Activated T-helper 17 cell treated with anti-CD3 and anti-CD28 coated beads, Interleukin-2, amount 50 U/mL, for 72 hours (primary cell): ENCODE measurements around the gene SRL. TPM values are rescaled to one million over a fixed set of nuclear protein-coding genes. Genes with fewer than 3 reads are reported as not detected.

Experiments
- ATAC-seq: fragments of 150-1000 bp; cut with Tn5 transposase; replicated peaks from 2 replicates; pipeline ENCODE4 v1.10.0; 2021; ENCODE audit warnings: mild to moderate bottlenecking, moderate library complexity
- H3K27ac Mint-ChIP-seq: one replicate; pipeline ENCODE4 v1.8.0; 2022; ENCODE audit warnings: mixed read lengths
- H3K27me3 Mint-ChIP-seq: one replicate; pipeline ENCODE4 v1.8.0; 2022; ENCODE audit warnings: mixed read lengths
- H3K36me3 Mint-ChIP-seq: one replicate; pipeline ENCODE4 v1.8.0; 2022; ENCODE audit warnings: low read depth, mild to moderate bottlenecking, mixed read lengths
- H3K4me1 Mint-ChIP-seq: one replicate; pipeline ENCODE4 v1.8.0; 2022; ENCODE audit warnings: mixed read lengths
- H3K4me3 Mint-ChIP-seq: one replicate; pipeline ENCODE4 v1.8.0; 2022; ENCODE audit warnings: mild to moderate bottlenecking, mixed read lengths
- H3K9me3 Mint-ChIP-seq: one replicate; pipeline ENCODE4 v1.8.0; 2022; ENCODE audit warnings: mixed read lengths
- total RNA-seq, 2 donors: library from RNA; stranded (reverse); gene quantifications; one replicate each; pipeline ENCODE4 v1.2.3, GENCODE V29; 2022

SRL gene
- total RNA-seq, 2 donors from 2014 or later: not detected

DNA sequence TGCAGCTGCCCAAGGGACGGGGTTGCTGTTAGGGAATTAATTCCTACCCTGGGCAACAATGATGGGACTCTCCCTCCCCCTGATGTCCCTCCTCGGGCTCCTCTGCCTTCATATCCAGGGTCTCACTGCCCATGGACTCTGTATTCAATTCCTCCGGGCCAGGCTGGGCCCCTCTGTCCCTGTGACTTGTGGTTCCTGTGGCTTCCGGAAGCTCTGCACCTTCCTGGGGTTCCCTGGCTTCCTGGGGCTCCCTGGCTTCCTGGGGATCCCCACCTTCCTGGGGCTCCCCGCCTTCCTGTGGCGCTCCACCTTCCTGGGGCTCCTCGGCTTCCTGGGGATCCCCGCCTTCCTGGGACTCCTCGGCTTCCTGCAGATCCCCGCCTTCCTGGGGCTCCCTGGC, 35.2 kb downstream of the SRL start:
- Mint-ChIP-seq H3K4me3 (peak overlapping the region; percentile 32), H3K36me3 (no peaks in the 10 kb centered on the region), H3K9me3 (no peaks in the 10 kb centered on the region), H3K27me3 (no peaks in the 10 kb centered on the region), H3K27ac (peak overlapping the region; percentile 65), H3K4me1 (no peaks in the 10 kb centered on the region)
- peak; percentile 18 for ATAC-seq

DNA sequence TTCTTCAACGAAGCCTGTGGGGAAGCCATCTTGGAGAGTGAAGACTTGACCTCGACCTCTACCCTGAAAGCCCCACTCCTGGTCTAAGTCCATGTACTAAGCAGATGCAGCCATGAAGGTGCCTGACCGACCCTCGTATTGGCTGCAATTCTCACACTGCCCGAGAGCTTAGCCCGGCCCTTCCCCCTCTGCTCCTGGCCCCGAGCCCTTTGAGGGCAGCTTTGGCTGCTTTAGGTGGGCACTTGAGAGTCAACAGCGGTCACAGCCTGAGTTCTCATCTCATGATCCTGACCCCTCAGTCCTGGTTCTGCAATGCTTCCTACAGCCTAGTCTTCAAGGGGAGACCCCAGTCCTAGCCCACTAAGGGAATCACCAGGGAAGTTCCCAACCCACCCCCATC, 35.9 kb downstream of the SRL start:
- H3K36me3 Mint-ChIP-seq: no peaks in the 10 kb centered on the region
- H3K4me3 Mint-ChIP-seq: no peak overlapping the region
- no peak overlapping the region for H3K27ac Mint-ChIP-seq
- no peaks in the 10 kb centered on the region for H3K27me3 Mint-ChIP-seq
- H3K4me1 Mint-ChIP-seq: no peaks in the 10 kb centered on the region
- H3K9me3 Mint-ChIP-seq: no peaks in the 10 kb centered on the region
- ATAC-seq: no peak

DNA sequence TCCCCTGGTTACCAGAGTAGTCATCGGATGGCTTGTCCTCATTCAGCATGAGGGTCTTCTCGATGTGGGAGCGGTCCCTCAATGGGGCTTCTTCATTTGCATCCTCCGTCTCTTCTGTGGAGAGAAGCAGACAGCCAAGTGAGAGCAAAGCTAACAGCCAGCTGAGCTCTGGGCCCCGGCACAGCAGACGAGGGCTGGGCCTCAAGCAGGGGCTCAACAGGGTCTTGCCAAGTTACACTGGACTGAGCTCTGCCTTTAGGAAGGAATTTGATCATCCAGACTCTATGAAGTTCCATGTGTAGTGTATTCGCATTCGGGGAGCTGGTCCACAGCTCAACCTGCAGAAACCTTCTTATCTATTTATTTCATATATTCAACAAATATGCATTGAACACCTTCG, 37.4 kb downstream of the SRL start:
- no peaks in the 10 kb centered on the region for H3K9me3 Mint-ChIP-seq
- peaks cover 4% of the 10 kb centered on the region for H3K4me1 Mint-ChIP-seq
- ATAC-seq: no peak
- no peak overlapping the region for H3K27ac Mint-ChIP-seq
- H3K4me3 Mint-ChIP-seq: no peak overlapping the region
- H3K36me3 Mint-ChIP-seq: no peaks in the 10 kb centered on the region
- no peaks in the 10 kb centered on the region for H3K27me3 Mint-ChIP-seq

DNA sequence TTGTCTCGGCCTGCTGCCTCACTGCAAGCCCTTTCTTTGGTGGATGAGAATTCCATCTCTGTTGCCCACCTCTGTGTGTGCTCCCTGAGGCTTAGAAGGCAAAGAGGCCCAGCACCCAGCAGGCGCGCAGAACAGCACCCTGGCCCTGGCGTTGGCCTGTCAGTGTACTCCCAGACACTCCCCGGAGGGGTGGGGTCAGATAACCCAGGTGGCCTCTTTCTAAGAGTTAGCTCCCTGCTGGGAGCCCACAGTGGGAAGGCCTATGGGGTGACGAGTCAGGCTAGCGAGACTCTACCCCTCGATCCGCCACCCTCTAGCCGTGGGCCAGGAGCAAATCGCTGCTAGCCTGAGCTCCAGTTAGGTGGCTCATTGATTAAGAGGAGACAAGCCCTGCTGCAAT, 38.1 kb downstream of the SRL start:
- H3K9me3 Mint-ChIP-seq: no peaks in the 10 kb centered on the region

DNA sequence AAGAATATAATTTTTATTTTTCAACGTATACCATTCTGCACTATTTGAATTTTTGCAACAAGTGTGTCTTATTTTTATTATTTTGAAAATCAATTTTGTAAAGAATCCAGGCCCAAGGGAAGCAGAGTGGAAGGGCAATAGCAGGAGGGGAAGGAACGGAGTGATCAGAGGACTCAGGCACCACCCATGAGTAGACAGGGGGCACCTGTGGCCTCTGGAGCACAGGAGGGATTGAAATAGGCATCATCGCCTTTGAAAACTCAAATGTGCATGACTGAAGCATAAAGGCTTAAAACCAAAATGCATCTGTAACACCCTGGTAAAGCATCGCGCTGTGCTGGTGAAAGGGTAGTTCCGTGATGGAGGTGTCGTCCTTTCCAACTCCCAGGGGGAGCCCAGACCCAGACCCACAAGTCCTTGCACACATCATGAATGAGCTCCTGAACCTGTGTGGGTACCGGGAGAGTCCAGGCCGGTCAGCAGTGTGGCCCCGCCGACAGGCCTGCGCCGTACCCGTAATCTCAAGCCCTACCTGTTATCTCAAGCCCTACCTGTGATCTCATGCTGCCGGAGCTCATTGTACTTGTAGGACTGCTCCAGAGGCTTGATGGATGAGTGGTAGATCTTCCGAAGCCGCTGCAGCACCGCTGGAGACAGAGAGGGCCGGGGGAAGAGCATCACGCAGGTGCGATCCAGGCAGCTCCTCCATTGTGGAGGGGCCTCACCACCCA, 39.1 kb downstream of the SRL start:
- no peak for ATAC-seq
- no peak overlapping the region for H3K4me3 Mint-ChIP-seq
- H3K27ac Mint-ChIP-seq: no peak overlapping the region
- no peaks in the 10 kb centered on the region for H3K36me3 Mint-ChIP-seq
- peaks cover 4% of the 10 kb centered on the region for H3K4me1 Mint-ChIP-seq
- no peaks in the 10 kb centered on the region for H3K9me3 Mint-ChIP-seq
- H3K27me3 Mint-ChIP-seq: no peaks in the 10 kb centered on the region

More for the DNA sequence above, 38.1 kb downstream of the SRL start:
- Mint-ChIP-seq H3K4me1 (peaks cover 4% of the 10 kb centered on the region), H3K27me3 (no peaks in the 10 kb centered on the region), H3K36me3 (no peaks in the 10 kb centered on the region), H3K27ac (no peak overlapping the region), H3K4me3 (no peak overlapping the region)
- no peak for ATAC-seq

DNA sequence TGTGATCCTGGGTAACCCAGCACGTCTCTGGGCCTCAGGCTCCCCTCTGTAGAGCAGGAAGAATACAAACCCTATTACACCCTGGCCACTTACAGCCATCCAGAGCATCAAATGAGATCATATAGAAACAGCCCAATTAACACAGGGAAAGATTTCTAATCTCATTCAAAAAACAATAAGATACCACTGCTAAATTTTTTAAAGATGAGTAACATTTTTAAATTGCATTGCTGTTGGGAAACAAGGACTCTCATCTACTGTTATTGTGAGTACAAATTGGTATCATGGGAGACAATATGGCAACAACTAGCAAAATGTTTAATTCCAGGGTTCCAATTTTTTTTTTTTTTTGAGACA, 41.1 kb downstream of the SRL start:
- Mint-ChIP-seq H3K4me1 (peaks cover 4% of the 10 kb centered on the region), H3K36me3 (no peaks in the 10 kb centered on the region), H3K4me3 (no peak overlapping the region), H3K9me3 (no peaks in the 10 kb centered on the region), H3K27me3 (no peaks in the 10 kb centered on the region), H3K27ac (no peak overlapping the region)
- no peak for ATAC-seq

DNA sequence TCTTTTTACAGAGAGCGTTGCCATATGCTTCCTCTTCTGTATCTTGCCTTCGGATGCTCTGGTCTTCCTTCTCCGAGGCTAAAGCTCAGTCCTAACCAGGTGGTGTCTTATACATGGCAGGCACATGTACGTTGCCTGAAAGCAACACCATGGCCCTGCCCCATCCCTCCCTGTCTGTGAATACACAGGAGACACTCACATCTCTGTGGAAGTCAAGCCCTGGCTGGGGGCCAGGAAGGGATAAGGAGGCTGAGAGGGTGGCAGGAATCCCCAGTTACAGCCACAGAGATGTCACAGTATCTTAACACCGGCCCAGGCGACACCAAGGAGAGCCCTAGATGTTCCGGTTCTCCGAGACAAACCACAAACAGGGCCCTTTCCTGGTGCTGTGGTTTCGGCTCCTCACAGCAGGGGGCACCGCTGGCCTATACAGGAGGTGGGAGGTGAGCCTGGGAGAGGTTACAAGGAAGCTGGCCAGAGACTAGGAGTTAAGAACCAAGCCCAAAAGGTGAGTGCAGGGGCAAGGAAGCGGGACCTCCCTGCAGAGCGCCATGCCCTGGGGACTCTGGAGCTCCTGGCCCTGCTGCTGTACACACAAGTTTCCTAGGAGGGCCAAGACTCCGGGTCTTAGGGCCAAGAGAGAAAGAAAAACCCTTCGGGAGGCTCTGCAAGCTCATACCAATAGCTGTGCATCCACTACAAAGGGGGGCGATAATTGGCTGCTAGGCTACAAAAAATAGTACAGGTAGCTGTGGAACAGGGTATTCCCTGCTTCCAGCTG, 41.7 kb downstream of the SRL start:
- Mint-ChIP-seq H3K4me1 (peaks cover 4% of the 10 kb centered on the region), H3K4me3 (no peak overlapping the region)
- ATAC-seq: peak; percentile 31

DNA sequence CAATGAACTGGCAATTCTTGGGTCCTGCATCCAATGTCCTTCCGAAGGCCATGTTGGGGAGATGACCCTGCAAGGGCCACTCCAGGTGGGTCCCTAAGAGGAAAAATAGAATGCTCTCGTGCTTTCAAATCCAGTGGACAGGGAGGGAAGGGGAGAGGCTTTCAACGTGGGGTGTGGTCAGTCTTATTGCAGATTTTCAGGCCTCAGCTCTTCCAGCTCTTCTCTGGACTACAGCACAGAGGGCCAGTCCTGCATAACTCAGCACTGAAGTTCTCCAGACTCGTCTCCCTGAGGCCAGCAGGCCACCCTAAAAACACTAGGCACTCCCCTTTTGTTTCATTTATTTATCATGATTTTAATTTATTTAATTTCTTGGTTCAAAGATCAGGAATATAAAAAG, 43.1 kb downstream of the SRL start:
- Mint-ChIP-seq H3K27me3 (no peaks in the 10 kb centered on the region), H3K9me3 (no peaks in the 10 kb centered on the region), H3K4me1 (peaks cover 4% of the 10 kb centered on the region), H3K27ac (no peak overlapping the region), H3K36me3 (no peaks in the 10 kb centered on the region), H3K4me3 (no peak overlapping the region)
- ATAC-seq: no peak

More for the DNA sequence above, 41.7 kb downstream of the SRL start:
- Mint-ChIP-seq H3K9me3 (no peaks in the 10 kb centered on the region), H3K27ac (no peak overlapping the region), H3K27me3 (no peaks in the 10 kb centered on the region), H3K36me3 (no peaks in the 10 kb centered on the region)

DNA sequence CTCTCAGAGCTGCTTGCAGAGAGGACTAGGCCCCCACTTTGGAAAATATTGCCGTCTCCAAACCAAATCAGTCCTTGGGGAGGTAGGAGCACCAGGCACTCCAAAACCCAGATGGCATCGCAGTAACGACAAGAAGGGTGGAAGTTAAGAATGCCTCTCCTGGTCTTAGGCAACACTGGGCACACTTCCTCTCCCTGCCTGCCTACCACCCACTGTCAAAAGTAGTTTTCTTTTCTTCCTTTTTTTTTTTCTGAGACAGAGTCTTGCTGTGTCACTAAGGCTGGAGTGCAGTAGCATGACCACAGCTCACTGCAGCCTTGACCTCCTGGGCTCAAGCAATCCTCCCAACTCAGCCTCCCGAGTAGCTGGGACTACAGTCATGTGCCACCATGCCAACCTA, 47.2 kb downstream of the SRL start:
- no peaks in the 10 kb centered on the region for H3K9me3 Mint-ChIP-seq
- no peaks in the 10 kb centered on the region for H3K4me1 Mint-ChIP-seq
- no peak for ATAC-seq

DNA sequence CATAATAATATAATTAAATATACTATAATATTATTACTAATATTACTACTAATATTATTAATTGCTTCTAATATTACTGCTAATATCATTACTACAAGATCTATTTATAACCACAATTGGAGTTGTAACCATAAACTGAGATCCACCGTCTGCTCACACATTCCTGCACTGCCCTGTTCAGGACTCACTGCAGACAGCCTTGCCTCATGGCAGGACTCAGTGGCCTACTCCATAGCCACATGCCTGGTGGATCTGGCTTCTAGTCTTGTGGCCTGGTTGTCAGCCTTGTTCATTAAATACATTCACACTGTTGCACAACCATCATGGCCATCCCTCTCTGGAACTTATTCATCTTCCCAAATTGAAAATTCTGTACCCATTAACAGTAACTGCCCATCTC, 48.0 kb downstream of the SRL start:
- Mint-ChIP-seq H3K27ac (no peak overlapping the region), H3K4me3 (no peak overlapping the region), H3K4me1 (no peaks in the 10 kb centered on the region), H3K36me3 (no peaks in the 10 kb centered on the region), H3K9me3 (no peaks in the 10 kb centered on the region), H3K27me3 (no peaks in the 10 kb centered on the region)
- ATAC-seq: no peak

More for the DNA sequence above, 47.2 kb downstream of the SRL start:
- no peaks in the 10 kb centered on the region for H3K36me3 Mint-ChIP-seq
- no peaks in the 10 kb centered on the region for H3K27me3 Mint-ChIP-seq
- H3K4me3 Mint-ChIP-seq: no peak overlapping the region
- H3K27ac Mint-ChIP-seq: no peak overlapping the region

DNA sequence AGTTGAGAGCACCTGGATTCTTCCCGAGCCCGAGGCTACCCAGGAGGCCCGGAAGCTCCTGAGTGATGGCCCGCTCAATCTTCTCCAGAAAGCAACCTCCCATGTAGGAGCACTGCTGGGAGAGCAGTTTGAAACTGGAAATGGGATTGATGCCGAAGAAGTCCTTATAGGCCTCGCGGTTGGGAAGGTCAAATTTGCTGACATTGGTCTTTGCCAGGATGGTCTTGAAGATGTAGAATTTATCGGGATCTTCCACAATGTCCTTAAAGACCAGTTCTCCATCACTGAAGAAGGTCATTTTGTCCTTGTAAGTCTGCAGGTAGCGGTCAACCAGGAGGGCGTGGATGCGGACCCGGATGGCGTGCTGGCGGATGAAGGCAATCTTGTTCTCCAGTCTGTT, 49.7 kb downstream of the SRL start:
- Mint-ChIP-seq H3K27me3 (peaks cover 2% of the 10 kb centered on the region), H3K4me1 (no peaks in the 10 kb centered on the region), H3K9me3 (no peaks in the 10 kb centered on the region), H3K27ac (no peak overlapping the region), H3K36me3 (no peaks in the 10 kb centered on the region), H3K4me3 (no peak overlapping the region)
- no peak for ATAC-seq

DNA sequence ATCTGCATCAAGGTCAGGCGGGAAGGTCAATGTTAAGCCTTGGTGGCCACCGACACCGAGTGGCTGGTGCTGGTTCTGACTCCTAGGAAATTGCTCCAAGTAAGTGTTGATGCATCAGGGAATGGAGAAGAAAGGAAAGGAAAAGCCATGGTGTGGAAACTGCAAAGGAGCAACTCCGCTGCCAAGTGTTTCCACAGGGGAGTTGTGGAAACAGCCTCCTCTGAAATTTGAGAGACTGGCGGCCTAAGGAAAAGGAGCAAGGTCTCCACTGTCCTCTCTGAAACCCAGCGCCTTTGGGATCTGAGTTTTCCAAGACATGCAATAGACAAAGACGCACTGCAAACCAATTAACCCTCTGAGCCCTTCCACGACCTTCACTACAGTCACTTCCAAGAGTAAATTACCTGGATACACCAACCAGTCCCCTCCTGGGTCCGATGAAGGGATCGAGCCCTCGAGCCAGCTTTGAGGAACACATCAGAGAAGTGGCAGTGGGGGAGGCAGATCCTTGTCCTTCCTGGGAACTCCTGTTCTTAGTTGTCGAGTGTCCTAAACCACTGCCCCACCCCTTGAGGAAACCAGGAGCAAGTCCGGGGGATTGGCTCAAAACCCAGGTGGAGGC, 51.1 kb downstream of the SRL start:
- no peak for ATAC-seq
- no peaks in the 10 kb centered on the region for H3K36me3 Mint-ChIP-seq
- H3K27me3 Mint-ChIP-seq: peaks cover 3% of the 10 kb centered on the region
- no peaks in the 10 kb centered on the region for H3K9me3 Mint-ChIP-seq
- no peak overlapping the region for H3K27ac Mint-ChIP-seq
- no peak overlapping the region for H3K4me3 Mint-ChIP-seq
- H3K4me1 Mint-ChIP-seq: no peaks in the 10 kb centered on the region

DNA sequence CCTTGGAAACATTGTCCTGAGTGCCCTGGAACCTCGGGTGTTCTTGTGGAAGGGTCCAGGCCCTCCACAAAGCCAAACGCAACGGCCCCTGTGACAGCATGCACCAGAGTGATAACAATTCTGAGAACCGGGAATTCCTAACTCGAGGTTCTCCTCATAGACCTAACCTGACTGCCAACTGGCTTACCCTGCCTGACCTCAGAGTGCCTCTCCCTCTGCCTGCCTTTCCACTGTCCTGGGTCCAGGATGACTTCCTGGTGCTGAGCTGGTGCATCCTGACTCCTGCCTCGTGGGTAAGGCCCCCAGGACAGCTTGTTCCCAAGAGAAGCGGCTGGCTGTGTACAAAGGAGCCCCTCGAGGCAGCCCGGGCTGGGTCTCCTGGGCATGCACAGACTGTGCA, 51.8 kb downstream of the SRL start:
- H3K27ac Mint-ChIP-seq: no peak overlapping the region
- ATAC-seq: no peak
- peaks cover 3% of the 10 kb centered on the region for H3K27me3 Mint-ChIP-seq
- no peaks in the 10 kb centered on the region for H3K9me3 Mint-ChIP-seq
- H3K4me3 Mint-ChIP-seq: no peak overlapping the region
- no peaks in the 10 kb centered on the region for H3K4me1 Mint-ChIP-seq
- no peaks in the 10 kb centered on the region for H3K36me3 Mint-ChIP-seq

DNA sequence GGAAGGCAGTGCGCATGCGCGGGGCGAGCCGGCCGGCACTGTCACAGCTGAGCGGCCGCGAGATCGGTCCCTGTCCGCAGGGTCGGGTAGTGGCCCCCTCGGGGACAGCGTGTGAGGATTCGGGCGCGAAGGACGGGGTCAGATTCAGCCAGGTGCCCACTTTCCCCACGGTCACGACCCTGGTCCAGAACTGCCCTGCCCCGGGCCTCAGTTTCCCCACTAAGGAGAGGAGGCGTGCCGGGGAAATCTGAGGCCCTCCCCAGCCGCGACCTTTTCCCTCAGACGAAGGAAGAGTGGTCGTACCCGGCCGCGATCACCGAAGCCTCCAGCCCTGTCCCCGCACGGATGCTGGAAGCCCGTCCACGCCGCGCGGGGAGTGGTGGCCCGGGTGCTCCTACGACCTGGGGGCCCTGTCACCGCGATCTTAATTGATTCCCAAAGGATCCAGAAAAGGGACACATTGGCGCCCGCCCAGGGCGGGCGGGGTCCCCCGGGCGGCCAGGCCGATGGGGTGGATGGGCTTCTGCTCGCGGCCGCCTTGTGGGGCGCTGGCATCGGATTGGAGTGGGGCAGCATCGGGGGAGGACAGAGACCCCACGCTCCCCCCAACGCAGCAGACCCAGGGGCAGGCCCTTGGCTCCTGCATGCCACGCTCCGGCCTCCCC, 57.7 kb downstream of the SRL start:
- ATAC-seq: no peak
- Mint-ChIP-seq H3K9me3 (no peaks in the 10 kb centered on the region), H3K27me3 (peaks cover 3% of the 10 kb centered on the region), H3K4me3 (peak overlapping the region; percentile 72), H3K36me3 (no peaks in the 10 kb centered on the region), H3K27ac (peak overlapping the region; percentile 81), H3K4me1 (peaks cover 5% of the 10 kb centered on the region)
